ENCODE data around the gene ST6GALNAC3.

Gene ST6GALNAC3

DNA sequence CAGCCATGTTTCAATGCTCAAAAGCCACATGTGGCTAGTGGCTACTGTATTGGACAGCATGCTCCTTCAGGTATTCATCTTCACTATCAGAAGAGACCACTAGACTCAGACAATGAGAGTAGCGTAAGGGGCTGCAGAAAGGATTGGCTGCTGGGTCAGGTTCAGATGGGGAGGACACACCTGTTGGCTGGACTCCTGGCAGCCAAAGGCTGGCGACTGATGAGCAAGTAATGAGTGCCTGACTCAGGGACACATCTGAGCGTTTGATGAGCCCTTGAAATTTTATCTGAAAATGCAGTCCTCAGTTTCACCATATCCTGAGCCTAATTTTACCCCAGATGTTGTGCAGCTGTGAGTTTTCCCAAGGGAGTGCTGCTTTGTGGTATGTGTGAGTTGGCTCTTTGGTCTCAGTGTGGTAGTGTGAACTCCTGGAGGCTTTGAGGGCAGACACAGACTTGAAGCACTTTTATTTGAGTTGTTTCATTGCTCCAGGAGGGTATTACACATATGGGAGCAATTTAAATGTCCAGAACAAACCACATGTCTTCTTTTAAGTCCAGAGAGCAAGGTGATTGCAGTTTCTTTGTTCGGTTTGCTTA, 9.6 kb downstream of the ST6GALNAC3 start:
- no peak for ATAC-seq (ENCODE audit: low read depth)
- no peaks in the 10 kb centered on the region for H3K9me3 ChIP-seq (ENCODE audit: severe bottlenecking)
- H3K4me1 ChIP-seq (ENCODE audit: insufficient read depth, poor library complexity, severe bottlenecking): no peaks in the 10 kb centered on the region
- H3K36me3 ChIP-seq (ENCODE audit: low read depth): no peaks in the 10 kb centered on the region
- no peak overlapping the region for H3K27ac ChIP-seq (ENCODE audit: poor library complexity, severe bottlenecking)
- no peak overlapping the region for H3K4me3 ChIP-seq (ENCODE audit: severe bottlenecking)
- TF ChIP-seq, protein P1, sequence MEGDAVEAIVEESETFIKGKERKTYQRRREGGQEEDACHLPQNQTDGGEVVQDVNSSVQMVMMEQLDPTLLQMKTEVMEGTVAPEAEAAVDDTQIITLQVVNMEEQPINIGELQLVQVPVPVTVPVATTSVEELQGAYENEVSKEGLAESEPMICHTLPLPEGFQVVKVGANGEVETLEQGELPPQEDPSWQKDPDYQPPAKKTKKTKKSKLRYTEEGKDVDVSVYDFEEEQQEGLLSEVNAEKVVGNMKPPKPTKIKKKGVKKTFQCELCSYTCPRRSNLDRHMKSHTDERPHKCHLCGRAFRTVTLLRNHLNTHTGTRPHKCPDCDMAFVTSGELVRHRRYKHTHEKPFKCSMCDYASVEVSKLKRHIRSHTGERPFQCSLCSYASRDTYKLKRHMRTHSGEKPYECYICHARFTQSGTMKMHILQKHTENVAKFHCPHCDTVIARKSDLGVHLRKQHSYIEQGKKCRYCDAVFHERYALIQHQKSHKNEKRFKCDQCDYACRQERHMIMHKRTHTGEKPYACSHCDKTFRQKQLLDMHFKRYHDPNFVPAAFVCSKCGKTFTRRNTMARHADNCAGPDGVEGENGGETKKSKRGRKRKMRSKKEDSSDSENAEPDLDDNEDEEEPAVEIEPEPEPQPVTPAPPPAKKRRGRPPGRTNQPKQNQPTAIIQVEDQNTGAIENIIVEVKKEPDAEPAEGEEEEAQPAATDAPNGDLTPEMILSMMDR (IDR thresholded peaks at IDR 0.05; ENCODE audit: poor library complexity, severe bottlenecking): no peak
- no peaks in the 10 kb centered on the region for H3K27me3 ChIP-seq (ENCODE audit: insufficient read depth, poor library complexity, severe bottlenecking)
- DNase-seq (ENCODE audit: low spot score): no peak

DNA sequence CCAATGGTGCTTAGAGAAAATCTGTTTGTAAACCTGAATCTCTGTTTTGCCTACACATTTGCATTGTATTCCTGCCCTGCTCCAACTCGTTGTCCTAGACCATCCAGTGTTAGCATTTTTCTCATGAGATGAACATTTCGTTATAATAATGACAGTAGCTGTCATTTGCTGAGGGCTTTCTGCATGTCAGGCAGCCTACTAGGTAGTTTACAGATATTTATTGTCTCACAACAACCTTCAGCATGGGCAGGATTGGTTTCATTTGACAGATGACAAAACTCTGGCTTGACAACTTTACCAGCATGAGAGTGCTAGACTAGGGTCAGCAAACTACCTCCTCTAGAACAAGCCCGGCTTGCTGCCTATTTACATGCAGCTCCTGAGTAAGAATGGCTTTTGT, 10.1 kb downstream of the ST6GALNAC3 start:
- H3K4me3 ChIP-seq (ENCODE audit: severe bottlenecking): no peak overlapping the region
- no peaks in the 10 kb centered on the region for H3K27me3 ChIP-seq (ENCODE audit: insufficient read depth, poor library complexity, severe bottlenecking)
- no peak for ATAC-seq (ENCODE audit: low read depth)
- TF ChIP-seq, protein P1 (IDR thresholded peaks at IDR 0.05; ENCODE audit: poor library complexity, severe bottlenecking): no peak
- H3K4me1 ChIP-seq (ENCODE audit: insufficient read depth, poor library complexity, severe bottlenecking): no peaks in the 10 kb centered on the region
- DNase-seq (ENCODE audit: low spot score): no peak
- H3K27ac ChIP-seq (ENCODE audit: poor library complexity, severe bottlenecking): no peak overlapping the region
- H3K36me3 ChIP-seq (ENCODE audit: low read depth): no peaks in the 10 kb centered on the region
- no peaks in the 10 kb centered on the region for H3K9me3 ChIP-seq (ENCODE audit: severe bottlenecking)

DNA sequence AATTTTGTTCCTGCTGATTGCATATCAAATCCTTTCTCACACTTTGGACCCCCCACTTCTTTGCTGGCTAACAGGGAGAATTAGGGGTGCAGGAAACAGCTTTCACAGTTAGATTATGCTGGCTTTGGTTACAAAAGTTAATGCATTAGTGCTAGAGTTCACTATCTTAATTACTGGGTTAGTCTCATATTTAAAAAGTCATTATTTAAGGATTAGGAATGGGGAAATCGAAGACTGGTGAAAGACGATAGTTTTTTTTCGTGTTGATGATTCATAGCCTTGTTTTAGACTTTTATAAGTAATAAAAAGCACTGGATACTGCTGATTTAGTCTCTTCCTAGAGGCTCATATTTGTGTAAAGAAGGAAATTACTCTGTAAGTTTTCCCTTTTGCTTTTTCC, 11.6 kb downstream of the ST6GALNAC3 start:
- Histone ChIP-seq H3K27ac (ENCODE audit: poor library complexity, severe bottlenecking) (no peak overlapping the region), H3K9me3 (ENCODE audit: severe bottlenecking) (no peaks in the 10 kb centered on the region), H3K4me1 (ENCODE audit: insufficient read depth, poor library complexity, severe bottlenecking) (no peaks in the 10 kb centered on the region), H3K27me3 (ENCODE audit: insufficient read depth, poor library complexity, severe bottlenecking) (no peaks in the 10 kb centered on the region), H3K4me3 (ENCODE audit: severe bottlenecking) (no peak overlapping the region), H3K36me3 (ENCODE audit: low read depth) (no peaks in the 10 kb centered on the region)
- ATAC-seq (ENCODE audit: low read depth) (no peak), DNase-seq (ENCODE audit: low spot score) (no peak)
- TF ChIP-seq, protein P1 (IDR thresholded peaks at IDR 0.05; ENCODE audit: poor library complexity, severe bottlenecking): no peak

DNA sequence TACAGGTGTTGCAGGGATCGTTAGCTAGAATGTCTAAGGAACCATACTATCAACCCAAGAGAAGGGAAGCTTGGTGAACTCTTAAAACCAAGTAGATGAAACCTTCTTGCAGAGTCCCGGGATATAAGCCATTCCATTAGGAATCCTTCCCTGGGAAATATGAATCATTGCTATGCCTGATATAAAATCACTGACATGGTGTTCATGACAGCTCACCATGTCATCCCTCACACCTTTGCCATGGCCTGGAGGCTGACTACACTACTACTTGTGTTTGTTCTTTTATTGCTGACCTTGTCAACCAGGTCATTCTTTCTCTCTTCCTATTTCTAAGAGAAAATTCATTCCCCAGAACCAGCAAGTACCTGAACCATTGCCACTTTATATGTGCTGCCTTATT, 12.1 kb downstream of the ST6GALNAC3 start:
- DNase-seq (ENCODE audit: low spot score) (no peak), ATAC-seq (ENCODE audit: low read depth) (peak; percentile 67)
- H3K9me3 ChIP-seq (ENCODE audit: severe bottlenecking): no peaks in the 10 kb centered on the region
- H3K4me3 ChIP-seq (ENCODE audit: severe bottlenecking): no peak overlapping the region
- H3K4me1 ChIP-seq (ENCODE audit: insufficient read depth, poor library complexity, severe bottlenecking): no peaks in the 10 kb centered on the region
- TF ChIP-seq, protein P1 (IDR thresholded peaks at IDR 0.05; ENCODE audit: poor library complexity, severe bottlenecking): no peak
- H3K36me3 ChIP-seq (ENCODE audit: low read depth): no peaks in the 10 kb centered on the region
- no peaks in the 10 kb centered on the region for H3K27me3 ChIP-seq (ENCODE audit: insufficient read depth, poor library complexity, severe bottlenecking)
- H3K27ac ChIP-seq (ENCODE audit: poor library complexity, severe bottlenecking): no peak overlapping the region
